ENCODE results near the gene ULK1. TPM values are rescaled to one million over a fixed set of nuclear protein-coding genes. Genes with fewer than 3 reads are reported as not detected.

The ULK1 gene
- total RNA-seq, 1 donor from 2014 or later = 156 TPM

- H3K36me3 ChIP-seq = peaks cover 87 to 91% of the 10 kb centered on the region in 2 donors
- no peak overlapping the region for H3K27ac ChIP-seq
- H3K4me3 ChIP-seq = no peak overlapping the region
- intact Hi-C loops (cut with DNase I) = no loop called here
- no peaks in the 10 kb centered on the region for H3K9me3 ChIP-seq
- TF ChIP-seq CTCF (IDR thresholded peaks at IDR 0.05) = no peak
- H3K4me1 ChIP-seq = peaks cover 4 to 10% of the 10 kb centered on the region in 2 donors
- H3K27me3 ChIP-seq = no peaks in the 10 kb centered on the region
- DNase-seq (ENCODE audit: low spot score in 2 of 2) = no peak
These were observed 21.4 kb downstream of the ULK1 start for GRCh38 chr12:131915823-131916222.

- DNase-seq (ENCODE audit: low spot score in 2 of 2) = no peak
- Histone ChIP-seq H3K4me1 (peaks cover 4 to 10% of the 10 kb centered on the region in 2 donors), H3K36me3 (peaks cover 87 to 91% of the 10 kb centered on the region in 2 donors), H3K4me3 (no peak overlapping the region), H3K9me3 (no peaks in the 10 kb centered on the region), H3K27me3 (no peaks in the 10 kb centered on the region), H3K27ac (no peak overlapping the region)
- intact Hi-C loops (cut with DNase I) = no loop called here
- no peak for TF ChIP-seq CTCF (IDR thresholded peaks at IDR 0.05)
These were observed 22.1 kb downstream of the ULK1 start for GRCh38 chr12:131916306-131917138.

GRCh38 chr12:131917139-131917710, 22.8 kb downstream of the ULK1 start:
- no peaks in the 10 kb centered on the region for H3K9me3 ChIP-seq
- H3K36me3 ChIP-seq = peaks cover 84 to 91% of the 10 kb centered on the region in 2 donors
- H3K4me3 ChIP-seq = no peak overlapping the region
- no peaks in the 10 kb centered on the region for H3K27me3 ChIP-seq
- H3K4me1 ChIP-seq = peaks cover 2 to 6% of the 10 kb centered on the region in 2 donors
- intact Hi-C loops (cut with DNase I) = no loop called here
- no peak overlapping the region for H3K27ac ChIP-seq
- DNase-seq (ENCODE audit: low spot score in 2 of 2) = no peak
- no peak for TF ChIP-seq CTCF (IDR thresholded peaks at IDR 0.05)

GRCh38 chr12:131917711-131918306, 23.4 kb downstream of the ULK1 start:
- Histone ChIP-seq H3K9me3 (no peaks in the 10 kb centered on the region), H3K27ac (no peak overlapping the region), H3K27me3 (no peaks in the 10 kb centered on the region), H3K4me1 (peaks cover 0 to 2% of the 10 kb centered on the region in 2 donors), H3K36me3 (peaks cover 80 to 87% of the 10 kb centered on the region in 2 donors), H3K4me3 (no peak overlapping the region)
- DNase-seq (ENCODE audit: low spot score in 2 of 2) = no peak
- intact Hi-C loops (cut with DNase I) = no loop called here
- no peak for TF ChIP-seq CTCF (IDR thresholded peaks at IDR 0.05)

GRCh38 chr12:131918311-131919050, 24.1 kb downstream of the ULK1 start:
- intact Hi-C loops (cut with DNase I) = no loop called here
- H3K9me3 ChIP-seq = no peaks in the 10 kb centered on the region
- DNase-seq (ENCODE audit: low spot score in 2 of 2) = no peak
- no peak overlapping the region for H3K4me3 ChIP-seq
- peaks cover 74 to 81% of the 10 kb centered on the region in 2 donors for H3K36me3 ChIP-seq
- no peak for TF ChIP-seq CTCF (IDR thresholded peaks at IDR 0.05)
- no peaks in the 10 kb centered on the region for H3K4me1 ChIP-seq
- H3K27me3 ChIP-seq = no peaks in the 10 kb centered on the region
- no peak overlapping the region for H3K27ac ChIP-seq

Measured in ascending aorta (tissue), 2 donors.